HG02642 (cell line): ENCODE data around the gene FKBP10.

ENCODE experiments used
- ATAC-seq: cut with Tn5 transposase; IDR thresholded peaks from one replicate; pipeline ENCODE4 v1.9.1; 2021; ENCODE audit warnings: mild to moderate bottlenecking; ENCODE audit not compliant: unreplicated experiment, poor library complexity

The FKBP10 gene

DNA sequence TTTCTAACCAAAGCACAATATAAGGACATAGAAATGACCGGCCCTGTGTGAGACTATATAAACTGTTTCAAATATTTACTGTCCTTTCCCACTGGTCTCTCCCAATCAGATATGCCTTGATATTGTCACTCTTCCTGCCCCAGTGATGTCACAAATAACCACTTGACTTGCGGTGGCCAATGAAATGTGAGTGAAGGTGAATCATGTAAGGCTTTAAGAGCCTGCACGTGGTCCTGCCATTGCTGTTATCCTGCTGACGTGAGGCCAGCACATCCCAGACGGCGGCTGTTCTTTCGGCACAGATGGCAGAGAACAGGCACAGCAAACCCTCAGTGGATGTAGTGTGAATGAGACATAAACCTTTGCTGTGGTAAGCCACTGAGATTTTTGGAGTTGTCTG, 57.8 kb downstream of the FKBP10 start:
- no peak for ATAC-seq

DNA sequence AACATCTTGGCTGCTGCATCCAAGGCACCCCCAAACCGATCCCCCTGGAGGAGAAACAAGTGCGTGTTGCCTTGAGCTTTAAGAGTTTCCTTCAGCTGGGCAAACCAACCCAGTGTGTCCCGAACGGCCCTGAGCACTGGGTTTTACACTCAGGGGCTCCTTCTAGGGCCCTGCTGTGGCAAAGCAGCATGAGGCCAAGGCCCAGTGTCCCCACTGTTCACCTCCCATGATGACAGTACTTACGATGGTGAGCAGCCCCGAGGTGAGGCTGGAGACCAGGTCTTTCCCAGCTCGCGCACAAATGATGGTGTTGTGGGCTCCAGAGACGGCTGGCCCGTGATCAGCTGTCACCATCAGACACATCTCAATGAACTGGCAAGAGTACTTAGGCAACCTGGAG, 59.0 kb downstream of the FKBP10 start:
- no peak for ATAC-seq
